Measurements from ENCODE around the gene VIPR2.
A peak's percentile ranks its signal among the peaks of the same experiment; 100 is the strongest.
"Not testable (repeated sequence)": the region's sequence is repeated elsewhere in the genome, so short reads cannot be mapped to it uniquely, and the experiment has no call there.

VIPR2 gene

DNA sequence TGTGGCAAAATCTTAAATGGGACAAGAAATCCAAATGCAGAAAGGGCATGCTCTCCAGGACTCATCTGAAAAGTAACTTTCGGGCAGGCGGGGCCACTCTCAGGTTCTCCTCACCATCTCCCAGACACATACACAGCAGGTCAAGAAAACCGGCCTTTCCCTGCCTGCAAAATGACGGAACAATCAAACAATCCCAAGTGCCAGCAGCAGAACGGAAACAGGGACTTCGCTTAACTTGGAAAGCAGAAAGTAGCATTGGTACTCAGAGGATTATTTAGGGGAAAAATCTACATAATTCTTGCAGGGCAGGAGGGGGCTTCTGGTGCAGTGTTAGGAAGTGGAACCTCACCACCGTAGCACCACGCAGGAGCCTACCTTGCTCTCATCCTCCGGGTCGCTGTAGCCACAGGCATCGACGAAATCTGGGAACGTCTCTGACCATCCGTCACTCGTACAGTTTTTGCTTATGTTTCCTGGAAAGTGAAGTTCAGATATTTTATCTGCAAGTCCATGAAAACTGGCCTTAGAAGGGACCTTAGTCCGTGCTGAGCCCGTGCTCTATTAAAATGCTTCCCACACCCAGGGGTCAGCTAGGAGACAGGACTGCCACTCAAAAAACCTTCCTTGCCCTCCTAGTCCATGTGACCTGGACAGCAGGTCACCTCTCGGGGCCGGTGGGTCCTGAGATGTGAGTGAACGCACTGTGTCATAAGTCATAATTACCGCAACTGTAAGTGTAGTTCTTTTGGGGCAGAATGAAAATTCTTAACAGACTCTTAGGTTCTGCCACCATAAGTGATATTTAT lies 41.1 kb downstream of the VIPR2 start:
- DNase-seq = no peak

DNA sequence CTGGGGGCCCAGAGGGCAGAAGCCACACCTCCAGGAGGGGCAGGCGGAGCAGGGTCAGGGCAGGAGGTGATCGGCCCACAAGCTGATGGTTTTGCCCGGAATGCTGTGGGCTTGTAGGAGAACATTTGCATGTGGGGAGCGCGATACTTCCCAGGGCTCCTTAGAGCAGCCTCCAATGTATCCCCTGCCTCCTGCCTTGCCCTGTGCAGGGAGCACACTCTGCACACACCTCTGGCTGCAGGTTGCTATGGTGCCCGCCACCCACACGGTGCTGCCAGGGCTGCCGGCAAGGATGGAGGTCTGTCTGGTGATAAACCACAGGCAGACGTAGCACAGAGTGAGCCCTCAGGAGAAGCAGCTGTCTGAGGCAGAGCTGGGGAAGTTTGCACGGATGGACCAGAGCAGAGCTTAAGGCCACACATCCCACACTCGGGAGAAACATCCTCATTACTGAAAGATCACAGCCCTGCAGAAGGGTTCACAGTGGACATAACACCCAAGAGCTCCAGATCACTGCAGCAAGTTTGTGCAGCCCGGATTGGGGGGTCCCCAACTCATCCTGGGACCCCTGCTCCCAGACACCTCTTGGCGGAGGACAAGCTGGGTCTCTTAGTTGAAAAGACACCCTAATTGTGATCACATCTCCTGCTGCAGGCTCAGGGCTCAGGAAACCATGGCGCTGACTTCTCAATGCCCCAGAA lies 41.8 kb downstream of the VIPR2 start:
- DNase-seq = no peak

DNA sequence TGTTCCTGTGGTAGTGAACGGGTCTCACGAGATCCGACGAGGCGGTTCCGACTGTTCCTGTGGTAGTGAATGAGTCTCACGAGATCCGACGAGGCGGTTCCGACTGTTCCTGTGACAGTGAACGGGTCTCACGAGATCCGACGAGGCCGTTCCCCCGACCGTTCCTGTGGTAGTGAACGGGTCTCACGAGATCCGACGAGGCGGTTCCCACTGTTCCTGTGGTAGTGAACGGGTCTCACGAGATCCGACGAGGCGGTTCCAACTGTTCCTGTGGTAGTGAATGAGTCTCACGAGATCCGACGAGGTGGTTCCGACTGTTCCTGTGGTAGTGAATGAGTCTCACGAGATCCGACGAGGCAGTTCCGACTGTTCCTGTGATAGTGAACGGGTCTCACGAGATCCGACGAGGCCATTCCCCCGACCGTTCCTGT lies 43.0 kb downstream of the VIPR2 start:
- DNase-seq = not testable (repeated sequence)

DNA sequence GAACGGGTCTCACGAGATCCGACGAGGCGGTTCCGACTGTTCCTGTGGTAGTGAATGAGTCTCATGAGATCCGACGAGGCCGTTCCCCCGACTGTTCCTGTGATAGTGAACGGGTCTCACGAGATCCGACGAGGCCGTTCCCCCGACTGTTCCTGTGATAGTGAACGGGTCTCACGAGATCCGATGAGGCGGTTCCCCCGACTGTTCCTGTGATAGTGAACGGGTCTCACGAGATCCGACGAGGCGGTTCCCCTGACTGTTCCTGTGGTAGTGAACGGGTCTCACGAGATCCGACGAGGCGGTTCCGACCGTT lies 43.6 kb downstream of the VIPR2 start:
- not testable (repeated sequence) for DNase-seq

DNA sequence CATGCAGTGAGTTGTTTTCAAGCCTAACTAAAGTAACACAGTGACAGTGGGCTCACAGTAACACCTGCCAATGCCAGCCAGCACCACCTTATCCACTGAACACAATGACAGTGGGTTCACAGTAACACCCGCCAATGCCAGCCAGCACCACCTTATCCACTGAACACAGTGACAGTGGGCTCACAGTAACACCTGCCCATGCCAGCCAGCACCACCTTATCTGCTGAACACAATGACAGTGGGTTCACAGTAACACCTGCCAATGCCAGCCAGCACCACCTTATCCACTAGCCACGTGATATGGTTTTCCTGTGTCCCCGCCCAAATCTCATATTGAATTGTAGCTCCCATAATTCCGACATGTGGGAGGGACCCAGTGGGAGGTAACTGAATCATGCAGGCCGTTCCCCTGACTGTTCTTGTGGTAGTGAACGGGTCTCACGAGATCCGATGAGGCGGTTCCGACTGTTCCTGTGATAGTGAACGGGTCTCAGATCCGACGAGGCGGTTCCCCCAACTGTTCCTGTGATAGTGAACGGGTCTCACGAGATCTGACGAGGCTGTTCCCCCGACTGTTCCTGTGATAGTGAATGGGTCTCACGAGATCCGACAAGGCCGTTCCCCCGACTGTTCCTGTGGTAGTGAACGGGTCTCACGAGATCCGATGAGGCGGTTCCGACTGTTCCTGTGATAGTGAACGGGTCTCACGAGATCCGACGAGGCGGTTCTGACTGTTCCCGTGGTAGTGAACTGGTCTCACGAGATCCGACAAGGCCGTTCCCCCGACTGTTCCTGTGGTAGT lies 44.2 kb downstream of the VIPR2 start:
- peak; percentile 11 for DNase-seq

DNA sequence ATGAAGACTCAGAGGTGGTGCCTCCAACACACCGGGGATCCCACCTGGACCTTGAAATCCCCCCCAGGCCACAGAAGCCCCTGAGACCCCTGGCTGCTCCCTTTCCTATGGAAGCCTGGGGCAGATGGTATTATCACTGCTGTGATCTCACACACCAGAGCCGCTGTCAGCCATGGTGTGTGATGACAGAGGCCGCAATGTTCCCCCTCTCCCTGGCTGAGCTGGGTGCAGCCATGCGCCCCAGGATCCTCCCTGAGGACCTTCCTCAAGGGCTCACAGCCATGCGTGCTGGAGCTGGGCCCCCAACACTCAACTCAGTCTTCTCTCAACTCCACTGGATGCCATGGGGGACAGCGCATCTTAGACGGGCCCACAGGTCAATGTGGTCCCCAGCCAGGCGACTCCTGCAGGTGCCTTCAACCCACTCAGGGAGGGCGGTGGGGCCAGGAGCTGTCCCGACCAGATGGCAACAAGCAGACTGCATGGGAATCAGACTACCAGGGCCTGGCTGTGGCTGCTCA lies 44.9 kb downstream of the VIPR2 start:
- DNase-seq = peak; percentile 35

DNA sequence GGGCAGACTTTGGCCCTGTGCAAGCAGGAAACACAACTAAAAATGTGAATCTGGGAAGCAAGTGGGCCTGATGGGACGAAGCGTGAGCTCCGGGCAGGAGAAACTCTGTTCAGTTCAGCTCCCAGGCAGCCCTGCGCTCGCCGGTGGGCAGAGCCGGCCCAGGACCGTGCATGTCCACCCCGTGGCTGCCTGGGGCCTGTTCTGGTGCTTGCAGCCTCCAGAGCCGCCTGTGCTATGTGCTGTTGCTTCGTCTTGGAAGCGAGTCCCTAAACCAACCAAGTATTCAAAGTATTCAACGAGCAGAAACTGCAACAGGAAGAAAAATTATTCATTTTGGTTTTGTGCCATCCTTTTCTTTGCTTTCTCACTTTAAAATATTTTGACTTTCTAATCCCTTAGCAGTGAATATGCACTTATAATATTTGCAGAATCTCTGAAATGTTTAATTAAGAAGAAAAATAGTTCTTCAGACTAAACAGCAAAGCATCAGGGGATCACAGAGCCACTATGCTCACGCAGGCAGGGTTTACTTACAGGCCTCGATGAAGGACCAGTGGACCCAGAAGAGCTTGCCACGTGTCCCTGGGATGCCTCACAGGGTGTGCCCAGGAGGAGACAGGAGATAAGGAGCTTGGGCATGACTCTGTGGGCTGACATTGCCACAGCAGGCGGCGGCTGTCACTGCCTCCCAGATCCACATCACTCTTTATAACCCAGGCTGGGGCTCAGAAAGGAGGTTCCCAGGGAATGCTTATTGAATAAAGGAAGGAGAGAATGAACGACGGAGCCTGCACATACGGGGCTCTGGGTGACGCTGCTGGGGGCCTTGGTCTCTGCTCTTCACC lies 45.6 kb downstream of the VIPR2 start:
- DNase-seq = peak; percentile 13

DNA sequence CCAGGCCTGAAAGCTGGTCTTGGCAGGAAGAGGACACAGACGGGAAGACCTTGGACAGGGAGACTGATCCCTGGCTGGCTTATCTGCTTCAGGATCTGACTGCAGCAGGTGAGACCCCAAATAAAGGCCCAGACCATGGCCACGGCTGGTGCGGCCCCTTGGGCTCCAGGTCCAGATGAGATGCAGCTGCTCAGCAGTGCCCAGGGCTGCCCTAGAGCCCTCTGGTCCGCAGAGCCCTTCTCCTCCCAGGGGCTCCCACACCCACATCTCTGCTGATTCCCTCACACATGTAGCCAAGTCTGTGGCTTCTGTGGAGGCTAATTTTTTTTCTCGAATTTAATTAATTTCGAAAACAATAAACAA lies 46.3 kb downstream of the VIPR2 start:
- DNase-seq = no peak

DNA sequence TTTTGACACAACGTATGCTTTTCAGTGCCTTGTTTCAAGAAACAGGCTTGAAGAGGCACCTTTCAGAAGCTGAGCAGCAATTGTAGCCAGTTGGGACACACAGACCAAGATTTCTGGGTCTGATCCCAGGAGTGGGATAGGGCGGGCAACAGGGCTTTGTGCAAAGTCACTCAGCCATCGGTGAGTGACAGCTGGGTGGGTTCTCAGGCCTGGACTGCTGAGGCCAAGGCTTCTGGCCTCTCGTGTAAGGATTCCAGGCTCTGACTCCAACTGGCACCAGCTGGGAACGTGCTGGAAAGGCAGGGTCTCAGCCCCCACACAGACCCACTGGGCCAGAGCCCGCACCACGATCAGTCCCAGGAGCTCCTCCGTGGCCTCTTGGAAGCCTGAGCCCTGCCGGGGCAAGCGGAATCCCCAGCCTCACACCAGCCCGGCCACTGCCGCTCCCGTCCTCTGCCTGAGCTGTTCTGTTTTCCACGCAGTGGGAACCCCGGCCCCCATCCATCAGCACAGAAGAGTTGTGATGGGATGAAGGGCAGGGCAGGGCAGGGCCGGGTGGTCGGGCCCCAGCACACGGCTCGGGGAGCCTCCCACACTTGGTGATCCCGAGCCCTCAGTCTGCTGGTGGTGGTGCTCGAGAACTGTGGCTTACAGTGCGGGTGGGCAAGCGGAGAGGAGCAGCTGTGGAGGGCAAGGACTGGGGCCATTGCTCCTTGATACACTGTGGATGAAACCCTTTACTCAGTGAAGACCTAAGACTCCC lies 46.8 kb downstream of the VIPR2 start:
- DNase-seq = no peak

DNA sequence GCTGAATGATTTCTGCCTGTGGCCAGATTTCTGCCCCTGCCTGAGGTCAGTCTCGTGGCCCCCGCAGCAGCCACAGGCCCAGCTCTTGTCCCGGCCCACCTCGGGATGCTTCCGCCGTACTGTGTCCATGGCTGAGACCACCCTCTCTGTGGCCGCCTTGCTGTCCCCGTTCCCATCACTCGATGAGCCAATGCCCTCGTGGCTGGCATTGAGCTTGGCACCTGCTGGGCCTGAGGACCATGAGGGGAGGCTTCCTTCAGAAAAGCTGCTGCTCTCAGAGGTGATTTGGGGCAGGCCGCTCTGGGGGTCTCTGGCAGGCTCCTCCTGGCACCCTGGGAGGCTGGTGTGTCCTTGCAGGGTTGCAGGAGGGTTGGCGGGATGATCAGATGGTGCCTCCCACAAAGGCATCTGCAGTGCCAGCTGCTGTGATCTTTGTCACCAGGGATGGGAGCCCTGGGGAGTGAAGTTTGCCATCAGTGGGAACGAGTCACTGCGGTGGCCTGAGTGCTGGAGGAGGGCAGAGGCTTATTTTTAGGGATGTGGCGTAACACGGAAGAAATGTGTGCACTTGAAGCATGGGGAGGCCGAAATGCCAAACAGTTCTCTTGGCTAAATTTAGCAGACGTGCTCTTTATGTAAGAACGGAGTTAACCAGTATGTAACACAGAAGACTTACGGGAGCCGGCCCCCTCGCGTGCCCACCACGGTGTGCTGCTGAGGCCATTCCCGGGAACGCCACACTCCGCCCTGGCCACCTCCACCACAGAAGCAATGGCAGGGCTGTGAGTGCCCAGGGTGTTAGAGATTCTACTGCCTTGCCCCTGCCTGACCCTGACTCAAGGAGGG lies 47.7 kb downstream of the VIPR2 start:
- no peak for DNase-seq

DNA sequence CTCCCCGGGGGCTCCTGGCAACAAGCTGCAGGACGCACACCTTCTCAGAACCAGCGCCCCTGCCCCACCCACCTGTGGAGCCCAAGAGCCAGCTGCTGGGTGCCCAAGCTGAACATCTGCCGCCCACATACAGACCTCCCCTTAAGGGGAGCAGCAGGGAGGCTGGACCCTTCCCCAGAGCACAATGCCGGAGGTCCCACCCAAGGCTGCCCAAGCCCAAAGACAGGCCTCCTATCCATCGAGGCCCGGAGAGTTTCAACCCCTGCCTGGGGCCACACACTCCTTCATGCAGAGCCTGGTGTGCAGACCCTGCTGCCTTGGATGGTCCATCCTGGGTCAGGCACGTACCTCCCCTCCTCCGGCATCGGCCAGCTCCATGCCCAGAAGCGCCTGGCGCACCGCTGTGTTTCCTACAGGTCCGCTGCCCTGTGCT lies 48.7 kb downstream of the VIPR2 start:
- DNase-seq = no peak

DNA sequence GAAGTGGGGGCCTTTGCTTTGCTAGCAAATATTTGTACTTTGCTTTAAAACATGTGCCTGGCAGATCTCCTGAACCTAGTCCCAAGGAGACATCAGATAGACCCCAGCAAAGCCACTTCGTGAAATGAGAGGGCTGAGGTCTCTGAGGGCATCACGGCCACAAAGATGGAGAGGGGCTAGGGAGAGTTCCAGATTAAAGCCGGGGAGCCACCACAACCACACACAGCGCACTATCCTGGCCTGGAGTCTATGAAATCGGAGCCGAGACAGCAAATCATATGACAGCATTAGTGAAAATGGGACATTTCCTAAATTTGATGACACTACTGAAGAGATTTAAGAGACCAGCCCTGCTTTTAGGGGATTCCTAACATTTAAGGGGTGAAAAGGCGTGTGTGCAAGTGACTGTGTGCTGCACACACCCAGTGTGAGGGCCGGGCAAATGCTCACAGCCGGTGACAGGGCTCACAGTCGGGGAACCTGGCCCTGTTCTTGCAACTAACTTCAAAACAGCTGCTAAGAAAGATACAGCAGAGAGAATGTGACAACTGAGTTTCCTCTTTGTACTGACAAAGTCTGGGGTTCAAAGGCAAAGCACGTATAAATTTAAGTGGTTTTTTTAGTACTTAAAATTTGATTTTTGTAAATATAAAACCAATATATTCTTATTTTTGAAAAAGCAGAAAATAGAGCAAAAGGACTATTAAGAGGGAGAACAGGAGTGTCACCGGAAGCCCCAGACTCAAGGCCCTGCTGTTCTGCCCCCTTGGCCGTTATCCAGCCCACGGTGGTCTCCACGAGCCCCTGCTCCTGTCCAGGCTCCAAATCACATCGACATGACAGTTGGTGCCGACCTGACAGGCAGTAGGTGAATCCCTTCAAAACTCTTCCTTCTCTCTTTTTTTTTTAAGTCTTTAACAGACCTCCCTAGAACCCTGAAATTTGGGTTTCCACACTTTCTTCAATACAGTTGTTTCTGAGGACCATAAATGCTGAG lies 49.5 kb downstream of the VIPR2 start:
- no peak for DNase-seq

DNA sequence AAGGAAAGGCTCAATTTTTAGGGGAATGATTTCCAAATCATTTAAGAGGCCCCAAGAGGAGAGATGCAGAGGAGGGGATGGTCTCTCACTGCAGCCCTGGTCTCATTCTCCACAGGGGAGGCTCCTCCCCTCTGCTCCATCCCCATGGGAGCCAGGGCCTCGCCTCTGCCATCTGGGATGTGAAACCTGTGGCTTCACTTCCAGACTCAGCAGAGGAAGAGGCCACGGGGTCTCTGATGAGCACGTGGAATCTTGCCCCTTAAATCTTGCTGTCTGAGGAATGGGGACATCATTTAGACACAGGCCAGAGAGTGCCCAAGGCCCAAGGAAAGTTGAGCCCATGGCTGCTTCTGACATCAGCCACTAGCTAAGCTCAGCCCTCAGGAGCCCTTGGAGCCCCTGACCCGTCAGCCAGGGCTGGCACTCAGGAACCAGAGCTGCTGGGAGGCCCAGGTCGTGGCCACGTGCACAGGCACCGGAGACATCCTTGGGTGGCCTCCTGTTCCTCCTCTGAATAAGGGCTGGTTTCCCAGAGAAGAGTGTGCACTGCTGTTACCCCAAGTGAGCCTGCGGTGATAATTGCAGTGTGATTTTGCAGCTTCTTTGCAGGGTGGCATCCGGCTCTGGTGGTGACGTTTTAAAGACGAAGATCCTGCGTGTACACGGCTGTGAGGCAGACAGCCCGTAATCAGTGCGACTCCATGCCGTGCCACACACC lies 50.5 kb downstream of the VIPR2 start:
- DNase-seq = no peak

DNA sequence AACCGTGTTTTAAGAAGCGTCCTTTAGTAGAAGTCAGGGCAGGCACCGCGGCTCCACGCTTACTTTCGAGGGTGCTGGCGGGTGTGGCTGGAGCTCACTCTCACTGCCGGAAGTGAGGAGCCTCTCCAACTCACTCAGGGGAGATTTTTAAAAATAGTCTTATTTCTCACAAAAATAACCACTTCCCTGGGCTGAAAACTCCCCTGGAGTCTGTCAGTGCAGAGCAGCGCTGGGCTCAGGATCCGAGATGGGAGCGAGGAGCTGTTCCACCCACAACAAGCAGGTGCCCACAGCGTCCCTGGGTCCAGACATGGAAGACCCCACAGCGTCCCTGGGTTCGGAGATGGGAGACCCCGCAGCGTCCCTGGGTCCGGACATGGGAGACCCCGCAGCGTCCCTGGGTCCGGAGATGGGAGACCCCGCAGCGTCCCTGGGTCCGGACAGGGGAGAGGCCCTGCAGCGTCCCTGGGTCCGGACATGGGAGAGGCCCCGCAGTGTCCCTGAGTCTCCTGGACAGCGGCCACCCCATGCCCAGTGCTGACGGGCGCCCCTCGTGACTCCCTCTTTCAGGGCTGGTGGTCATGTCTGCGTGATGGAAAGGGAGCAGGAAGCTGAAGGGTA lies 51.2 kb downstream of the VIPR2 start:
- no peak for DNase-seq

DNA sequence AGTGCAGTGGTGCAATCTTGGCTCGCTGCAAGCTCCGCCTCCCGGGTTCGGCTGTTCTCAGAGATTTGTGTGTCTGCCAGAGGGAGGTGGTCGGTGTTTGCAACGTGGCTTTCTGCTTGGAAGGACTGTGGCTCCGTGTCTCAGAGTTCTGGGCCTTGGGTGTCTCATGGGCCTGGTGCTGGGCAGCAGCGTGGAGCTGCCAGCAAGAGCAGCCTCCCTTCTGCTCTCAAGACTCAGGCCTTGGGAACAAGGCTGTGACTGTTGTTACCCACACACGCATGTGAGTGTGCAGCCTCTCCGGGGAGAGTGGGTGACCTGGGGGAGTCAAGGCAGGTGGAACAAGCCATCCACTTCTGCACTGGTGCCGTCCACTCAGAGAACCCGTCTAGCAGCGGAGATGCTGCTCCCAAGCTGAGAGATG lies 52.0 kb downstream of the VIPR2 start:
- no peak for DNase-seq

DNA sequence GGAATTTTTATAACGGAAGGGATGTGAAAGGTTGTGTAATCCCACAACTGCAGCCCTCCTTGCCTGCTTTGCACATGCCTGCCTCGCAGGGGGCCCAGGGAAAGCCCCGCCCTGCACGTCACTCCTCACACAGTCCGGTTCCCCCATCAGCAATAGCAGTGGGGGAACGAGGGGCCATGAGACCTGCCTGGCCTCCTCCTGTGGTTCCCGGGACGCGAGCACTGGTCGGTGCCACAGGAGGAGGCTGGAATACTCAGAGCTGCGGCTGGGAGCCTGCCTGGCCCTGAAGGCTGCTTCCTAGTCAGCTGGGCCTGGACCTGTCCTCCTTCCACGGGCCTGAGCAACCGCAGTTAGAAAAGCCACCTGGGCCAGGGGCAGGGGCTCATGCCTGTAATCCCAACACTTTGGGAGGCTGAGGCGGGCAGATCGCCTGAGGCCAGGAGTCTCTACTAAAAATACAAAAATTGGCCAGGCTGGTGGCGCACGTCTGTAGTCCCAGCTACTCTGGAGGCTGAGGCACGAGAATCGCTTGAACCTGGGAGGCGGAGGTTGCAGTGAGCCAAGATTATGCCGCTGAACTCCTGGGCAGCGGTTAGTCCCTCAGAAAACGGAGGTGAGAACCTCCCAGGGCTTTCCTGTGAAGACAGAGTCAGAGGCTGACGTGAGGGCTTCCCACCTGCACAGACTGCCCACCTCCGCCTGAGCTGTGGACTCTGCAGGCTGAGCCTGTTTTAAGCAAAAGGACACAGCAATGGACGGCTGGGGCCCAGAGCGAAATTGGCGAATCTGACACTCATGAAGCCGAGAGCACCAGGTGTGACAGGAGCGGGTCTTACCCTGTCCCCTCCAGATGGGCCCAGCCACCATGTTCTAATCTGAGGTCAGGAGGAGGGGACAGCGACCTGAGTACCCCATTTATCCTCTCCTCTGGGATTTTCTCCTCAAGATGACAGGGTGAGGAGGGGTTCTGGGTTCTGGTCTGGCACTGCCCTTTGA lies 52.9 kb downstream of the VIPR2 start:
- DNase-seq = no peak

DNA sequence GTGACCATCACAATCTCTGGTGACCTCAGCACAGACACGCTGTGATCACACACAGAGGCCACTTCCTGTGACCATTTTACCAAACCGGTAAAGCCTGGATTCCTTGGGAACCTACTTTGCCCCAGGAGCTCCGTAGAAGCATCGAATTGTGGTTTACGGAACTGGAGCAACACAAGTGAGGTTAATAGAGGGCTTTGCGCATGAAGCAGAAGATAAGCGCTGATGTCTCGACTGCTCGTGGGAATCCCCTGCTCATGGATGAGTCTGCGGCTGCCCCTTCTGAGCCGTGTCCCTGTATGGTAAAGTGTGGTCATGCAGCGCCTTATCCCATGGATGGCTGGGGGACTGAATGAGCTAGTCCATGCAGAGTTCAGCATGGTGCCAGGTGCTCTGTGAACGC lies 53.6 kb downstream of the VIPR2 start:
- no peak for DNase-seq

Data from right forelimb (tissue), 1 donor.